HUES6 (cell line): ENCODE results near the gene FSTL5.

Source experiments
- H3K27ac ChIP-seq: 2 replicates; pipeline ENCODE4 v1.7.0; 2013; ENCODE audit warnings: low read depth, mild to moderate bottlenecking, low read length, inconsistent platforms
- H3K27me3 ChIP-seq: 2 replicates; pipeline ENCODE4 v1.6.1; 2013; ENCODE audit warnings: low read length; ENCODE audit not compliant: control insufficient read depth, insufficient read depth
- H3K36me3 ChIP-seq: 2 replicates; pipeline ENCODE4 v1.6.1; 2013; ENCODE audit warnings: low read length; ENCODE audit not compliant: control insufficient read depth, insufficient read depth
- H3K4me1 ChIP-seq: 2 replicates; pipeline ENCODE4 v1.6.1; 2013; ENCODE audit warnings: low read length; ENCODE audit not compliant: control insufficient read depth, insufficient read depth
- H3K4me3 ChIP-seq: 2 replicates; pipeline ENCODE4 v1.5.1; 2013; ENCODE audit warnings: low read depth, low read length
- H3K9ac ChIP-seq: one replicate; pipeline ENCODE4 v1.6.1; 2013; ENCODE audit warnings: mild to moderate bottlenecking, low read length
- H3K9me3 ChIP-seq: 2 replicates; pipeline ENCODE4 v1.6.1; 2013; ENCODE audit warnings: low read depth, low read length; ENCODE audit not compliant: control insufficient read depth, insufficient read depth

FSTL5 gene

DNA sequence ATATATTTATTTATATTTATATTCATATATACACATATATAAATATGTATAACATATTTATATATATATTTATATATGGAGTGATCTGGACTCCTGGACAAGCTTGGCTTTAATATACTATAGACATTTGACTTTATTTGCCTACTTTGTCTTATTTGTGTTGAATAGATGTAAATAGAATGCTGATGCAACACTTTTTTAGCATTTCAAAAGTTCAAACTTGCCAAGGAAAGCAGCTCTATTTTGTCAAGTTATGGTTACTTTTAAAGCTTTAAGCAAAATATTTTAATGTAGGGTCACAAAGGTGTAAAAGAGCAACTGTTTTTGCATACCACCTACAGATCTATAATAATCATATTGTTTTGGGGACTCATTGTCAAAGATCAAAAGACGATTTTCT lies 61.1 kb downstream of the FSTL5 start:
- no peak overlapping the region for H3K9ac ChIP-seq
- no peaks in the 10 kb centered on the region for H3K36me3 ChIP-seq
- peak overlapping the region; percentile 64; the same call in 1 of the 2 replicates for H3K27ac ChIP-seq
- no peaks in the 10 kb centered on the region for H3K27me3 ChIP-seq
- H3K4me3 ChIP-seq: no peak overlapping the region
- H3K4me1 ChIP-seq: peaks cover 41% of the 10 kb centered on the region
- H3K9me3 ChIP-seq: peaks cover 5% of the 10 kb centered on the region; the same call in 1 of the 2 replicates

DNA sequence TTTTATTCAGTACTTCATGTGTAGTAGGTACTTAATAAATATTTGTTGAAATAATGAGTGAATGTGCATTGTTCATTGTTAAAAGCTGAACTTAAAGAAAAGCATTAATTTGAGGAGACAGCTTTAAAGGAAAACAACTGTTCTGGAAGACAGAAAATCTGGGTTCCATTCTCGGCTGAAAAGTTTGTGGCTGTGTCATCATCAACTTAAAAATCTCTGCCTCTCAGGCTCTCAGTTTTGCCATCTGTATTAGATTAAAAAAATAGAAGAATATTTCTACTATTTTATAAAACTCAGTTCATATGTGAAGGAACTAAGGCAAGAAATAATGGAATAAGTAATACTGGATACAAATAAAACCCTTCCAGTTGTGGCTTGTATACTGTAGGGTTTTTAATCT lies 62.5 kb downstream of the FSTL5 start:
- H3K36me3 ChIP-seq: no peaks in the 10 kb centered on the region
- no peak overlapping the region for H3K9ac ChIP-seq
- H3K4me1 ChIP-seq: peaks cover 33% of the 10 kb centered on the region
- no peak overlapping the region for H3K27ac ChIP-seq
- H3K9me3 ChIP-seq: peaks cover 5% of the 10 kb centered on the region; the same call in 1 of the 2 replicates
- no peaks in the 10 kb centered on the region for H3K27me3 ChIP-seq
- no peak overlapping the region for H3K4me3 ChIP-seq

DNA sequence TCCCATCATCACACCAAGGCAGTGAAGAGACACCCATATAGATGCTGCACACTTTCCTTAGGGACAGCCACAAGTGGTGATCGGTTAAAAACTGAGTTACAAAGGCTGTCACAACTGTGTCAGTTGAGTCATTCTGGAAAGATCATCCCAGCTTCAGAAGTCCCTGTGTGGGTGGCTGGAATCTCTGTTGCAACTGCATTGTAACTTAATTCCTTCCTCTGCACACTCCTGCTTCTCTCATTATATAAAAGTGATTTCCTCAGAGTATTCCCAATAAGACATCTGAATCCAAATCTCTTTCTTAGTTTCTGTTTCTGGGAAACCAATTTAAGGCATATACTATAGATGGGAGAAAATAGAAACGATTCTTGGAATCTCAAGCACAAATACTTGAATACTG lies 88.1 kb downstream of the FSTL5 start:
- Histone ChIP-seq H3K36me3 (no peaks in the 10 kb centered on the region), H3K9ac (no peak overlapping the region), H3K27ac (no peak overlapping the region), H3K27me3 (no peaks in the 10 kb centered on the region), H3K9me3 (no peaks in the 10 kb centered on the region), H3K4me3 (no peak overlapping the region), H3K4me1 (no peaks in the 10 kb centered on the region)

DNA sequence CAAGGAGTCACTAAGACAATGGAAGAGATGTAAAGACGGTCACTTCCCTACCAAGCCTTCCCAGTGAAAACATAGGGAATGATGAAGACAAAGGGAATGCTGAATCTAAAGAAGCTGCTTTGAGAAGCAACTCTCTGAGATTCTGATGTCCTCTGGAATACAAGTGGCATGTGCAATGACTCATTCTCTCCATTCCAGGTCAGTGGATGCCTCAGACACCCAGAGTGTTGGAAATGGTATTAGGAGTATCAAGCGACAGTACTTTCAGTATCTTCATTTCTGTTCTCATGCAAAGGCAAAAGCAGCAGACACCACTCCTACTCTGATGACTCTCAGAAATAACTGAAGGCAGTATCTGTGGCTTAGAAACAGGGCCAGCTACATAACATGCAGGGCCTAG lies 102.6 kb downstream of the FSTL5 start:
- H3K36me3 ChIP-seq: no peaks in the 10 kb centered on the region
- H3K27ac ChIP-seq: no peak overlapping the region
- no peaks in the 10 kb centered on the region for H3K27me3 ChIP-seq
- no peaks in the 10 kb centered on the region for H3K9me3 ChIP-seq
- no peak overlapping the region for H3K4me3 ChIP-seq
- no peak overlapping the region for H3K9ac ChIP-seq
- H3K4me1 ChIP-seq: peaks cover 24% of the 10 kb centered on the region

DNA sequence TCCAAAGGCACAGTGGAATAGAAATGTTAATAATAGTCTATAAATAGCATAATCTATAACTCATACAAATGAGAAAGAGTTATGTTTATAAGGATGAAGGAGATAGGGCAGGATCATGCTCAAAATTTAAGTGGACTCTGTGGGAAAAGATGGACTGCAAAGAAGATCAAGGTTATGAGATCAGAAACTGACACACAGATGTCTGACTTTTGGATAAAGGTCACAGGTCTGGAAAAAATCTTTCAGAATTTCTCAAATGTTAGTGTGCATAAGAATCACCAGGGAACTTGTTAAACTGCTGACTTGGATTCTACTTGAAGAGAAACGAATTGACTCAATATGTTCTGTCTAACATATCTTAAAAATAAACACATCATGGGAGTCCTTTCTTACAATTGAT lies 104.1 kb downstream of the FSTL5 start:
- no peak overlapping the region for H3K9ac ChIP-seq
- H3K27me3 ChIP-seq: no peaks in the 10 kb centered on the region
- H3K9me3 ChIP-seq: no peaks in the 10 kb centered on the region
- H3K36me3 ChIP-seq: no peaks in the 10 kb centered on the region
- H3K4me1 ChIP-seq: peaks cover 24% of the 10 kb centered on the region
- no peak overlapping the region for H3K27ac ChIP-seq
- H3K4me3 ChIP-seq: no peak overlapping the region

DNA sequence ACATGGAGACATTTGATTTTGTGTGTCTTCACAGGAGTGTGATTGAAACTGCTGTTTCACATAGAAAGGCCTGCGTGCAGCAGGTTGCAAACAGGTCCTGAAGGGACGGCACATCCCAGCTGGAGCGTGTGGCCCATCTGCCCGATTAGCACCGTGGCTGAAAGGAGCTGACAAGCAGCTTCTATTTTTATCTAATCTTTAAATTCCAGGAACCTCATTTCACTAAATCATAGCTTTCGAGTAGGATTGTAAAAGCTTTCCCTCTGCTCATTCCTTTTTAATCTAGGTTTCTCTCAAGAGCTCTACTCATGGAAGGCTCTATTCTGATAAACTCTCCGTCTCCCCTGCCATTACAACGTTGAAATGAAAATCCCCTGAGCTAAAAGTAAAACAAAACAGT lies 106.8 kb downstream of the FSTL5 start:
- H3K4me3 ChIP-seq: no peak overlapping the region

DNA sequence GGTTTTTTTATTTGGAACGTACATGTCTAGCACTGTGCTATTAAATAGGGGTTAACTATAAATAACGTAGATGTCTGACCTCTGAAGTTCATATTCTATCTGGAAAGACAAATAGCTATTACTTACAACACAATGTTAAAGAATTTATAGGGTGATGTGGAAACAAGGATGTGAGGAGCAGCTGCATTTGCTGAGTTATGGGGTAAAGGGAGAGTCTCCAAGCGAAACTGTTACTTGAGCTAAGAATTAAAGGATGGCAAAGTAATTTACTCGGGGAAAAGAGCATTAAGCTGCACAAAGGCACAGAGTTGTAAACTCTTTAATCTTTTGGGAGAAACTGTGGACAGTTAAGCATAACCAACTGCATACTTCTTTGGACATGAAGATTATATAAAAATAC lies 117.7 kb downstream of the FSTL5 start:
- H3K9ac ChIP-seq: no peak overlapping the region
- no peaks in the 10 kb centered on the region for H3K36me3 ChIP-seq
- no peak overlapping the region for H3K27ac ChIP-seq
- H3K4me1 ChIP-seq: no peaks in the 10 kb centered on the region
- H3K4me3 ChIP-seq: no peak overlapping the region
- no peaks in the 10 kb centered on the region for H3K27me3 ChIP-seq
- no peaks in the 10 kb centered on the region for H3K9me3 ChIP-seq

More for the DNA sequence above, 106.8 kb downstream of the FSTL5 start:
- Histone ChIP-seq H3K9me3 (no peaks in the 10 kb centered on the region), H3K4me1 (peaks cover 10% of the 10 kb centered on the region), H3K36me3 (no peaks in the 10 kb centered on the region), H3K9ac (no peak overlapping the region), H3K27me3 (no peaks in the 10 kb centered on the region), H3K27ac (no peak overlapping the region)

DNA sequence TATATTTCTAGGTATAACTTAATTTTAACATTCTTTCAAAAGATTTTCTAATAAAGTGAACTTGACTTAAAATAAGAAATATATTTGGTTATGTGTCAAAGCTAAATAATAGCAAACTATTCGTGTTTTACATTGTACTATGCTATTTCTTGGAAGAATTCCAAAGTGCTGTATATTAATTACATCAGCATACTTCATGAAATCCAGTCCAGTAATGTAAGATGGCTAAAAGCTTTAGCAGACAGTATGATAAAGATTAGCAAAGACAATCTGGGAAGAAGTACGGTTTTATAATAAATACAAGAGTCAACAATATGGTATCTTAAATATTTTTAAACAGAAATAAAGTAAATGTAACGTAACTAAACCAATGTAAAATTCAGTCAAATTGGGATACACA lies 125.7 kb downstream of the FSTL5 start:
- no peaks in the 10 kb centered on the region for H3K4me1 ChIP-seq
- H3K4me3 ChIP-seq: no peak overlapping the region
- no peaks in the 10 kb centered on the region for H3K27me3 ChIP-seq
- no peak overlapping the region for H3K27ac ChIP-seq
- H3K9ac ChIP-seq: no peak overlapping the region
- no peaks in the 10 kb centered on the region for H3K36me3 ChIP-seq
- no peaks in the 10 kb centered on the region for H3K9me3 ChIP-seq

DNA sequence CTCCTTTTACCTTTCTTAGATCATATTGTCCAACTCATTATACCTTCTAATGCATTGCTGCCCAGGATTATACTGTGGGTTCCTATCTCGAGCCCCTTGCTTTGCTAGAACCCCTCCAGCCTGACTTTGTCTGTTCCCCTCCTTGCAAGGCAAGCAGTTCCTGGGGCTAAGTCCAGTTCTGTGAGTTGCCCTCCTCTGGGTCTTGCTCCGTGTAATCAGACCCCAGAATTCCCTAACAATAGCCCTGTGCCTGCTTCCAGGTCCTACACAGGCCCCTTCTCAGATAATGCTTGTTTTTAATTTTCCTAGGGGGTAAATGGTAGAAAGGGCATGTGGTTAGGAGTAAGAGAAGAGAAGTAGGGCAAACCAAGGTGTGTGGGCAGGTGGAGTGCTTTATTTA lies 145.9 kb downstream of the FSTL5 start:
- Histone ChIP-seq H3K4me1 (no peaks in the 10 kb centered on the region), H3K27me3 (no peaks in the 10 kb centered on the region), H3K4me3 (no peak overlapping the region), H3K9me3 (no peaks in the 10 kb centered on the region), H3K27ac (no peak overlapping the region), H3K9ac (no peak overlapping the region), H3K36me3 (no peaks in the 10 kb centered on the region)

DNA sequence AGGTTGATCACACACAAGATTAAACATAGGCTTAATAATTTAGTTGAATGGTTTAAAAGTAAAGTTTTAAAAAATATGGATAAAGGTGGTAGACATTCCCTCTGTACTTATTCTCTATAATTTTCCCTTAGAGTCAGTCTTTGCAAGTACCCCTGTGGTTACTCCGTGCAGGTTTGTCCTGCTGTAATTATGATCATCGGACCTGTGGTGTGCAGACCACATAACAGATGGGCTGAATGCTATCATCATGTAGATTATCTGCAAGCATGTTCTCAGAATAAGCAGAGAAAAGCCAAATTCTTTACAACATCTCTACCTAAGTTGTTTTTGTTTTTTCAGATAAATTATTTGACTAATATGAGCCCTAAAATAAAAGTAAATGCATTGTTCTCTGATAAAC lies 146.8 kb downstream of the FSTL5 start:
- H3K9me3 ChIP-seq: no peaks in the 10 kb centered on the region
- H3K4me1 ChIP-seq: no peaks in the 10 kb centered on the region
- H3K36me3 ChIP-seq: no peaks in the 10 kb centered on the region
- H3K27ac ChIP-seq: no peak overlapping the region
- no peak overlapping the region for H3K9ac ChIP-seq
- H3K27me3 ChIP-seq: no peaks in the 10 kb centered on the region
- H3K4me3 ChIP-seq: no peak overlapping the region

DNA sequence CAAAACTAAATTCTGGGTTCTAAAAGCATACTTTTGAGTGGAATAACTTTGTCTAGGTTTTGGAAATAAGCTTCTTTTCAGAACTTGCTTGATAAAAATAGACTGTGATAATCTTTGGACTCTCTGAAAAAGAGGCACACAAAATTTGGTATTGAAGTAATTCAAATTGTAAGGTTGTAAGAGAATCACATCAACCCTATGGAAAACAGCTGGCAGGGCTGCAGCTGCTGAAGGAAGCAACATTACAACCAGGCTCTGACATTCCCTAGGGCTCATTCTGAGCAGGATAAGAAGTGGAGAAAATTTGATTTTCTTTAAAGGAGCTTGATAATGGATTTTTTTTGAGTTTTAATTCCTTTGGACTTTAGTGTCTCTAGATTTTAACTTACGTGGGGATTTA lies 147.6 kb downstream of the FSTL5 start:
- Histone ChIP-seq H3K36me3 (no peaks in the 10 kb centered on the region), H3K9ac (no peak overlapping the region), H3K4me1 (no peaks in the 10 kb centered on the region), H3K27me3 (no peaks in the 10 kb centered on the region), H3K9me3 (no peaks in the 10 kb centered on the region), H3K4me3 (no peak overlapping the region), H3K27ac (no peak overlapping the region)

DNA sequence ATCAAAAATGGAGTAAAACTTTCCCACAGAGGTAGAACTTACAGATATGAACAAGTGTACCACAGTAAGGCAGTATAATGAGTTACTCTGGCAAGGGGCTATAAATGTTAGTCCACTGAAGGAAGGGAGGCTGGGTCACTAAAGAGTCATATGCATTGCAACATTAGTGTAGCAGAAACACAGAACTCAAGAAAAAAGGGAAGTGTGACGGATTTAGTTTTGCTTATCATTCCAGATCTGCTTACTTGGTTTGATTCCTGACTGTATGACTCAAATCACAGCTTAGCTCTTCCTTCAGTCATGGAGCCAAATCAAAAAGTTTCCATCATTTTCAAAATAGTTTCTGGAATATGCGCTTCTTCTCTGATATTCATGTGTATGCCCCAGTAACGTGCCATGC lies 148.7 kb downstream of the FSTL5 start:
- Histone ChIP-seq H3K27me3 (no peaks in the 10 kb centered on the region), H3K36me3 (no peaks in the 10 kb centered on the region), H3K4me3 (no peak overlapping the region), H3K9me3 (no peaks in the 10 kb centered on the region), H3K4me1 (no peaks in the 10 kb centered on the region), H3K9ac (no peak overlapping the region), H3K27ac (no peak overlapping the region)
